NCI-H1417 (cell line): ENCODE data around the gene AGBL4.
A peak's percentile ranks its signal among the peaks of the same experiment; 100 is the strongest.

Experiments used
- DNase-seq, 3 experiments: peaks; one replicate each; lab custom pipeline; 2025; lab: John Stamatoyannopoulos, UW

AGBL4 gene

GRCh38 chr1:48830715-48831114 lies 1193.0 kb downstream of the AGBL4 start:
- DNase-seq, result no peak

DNA sequence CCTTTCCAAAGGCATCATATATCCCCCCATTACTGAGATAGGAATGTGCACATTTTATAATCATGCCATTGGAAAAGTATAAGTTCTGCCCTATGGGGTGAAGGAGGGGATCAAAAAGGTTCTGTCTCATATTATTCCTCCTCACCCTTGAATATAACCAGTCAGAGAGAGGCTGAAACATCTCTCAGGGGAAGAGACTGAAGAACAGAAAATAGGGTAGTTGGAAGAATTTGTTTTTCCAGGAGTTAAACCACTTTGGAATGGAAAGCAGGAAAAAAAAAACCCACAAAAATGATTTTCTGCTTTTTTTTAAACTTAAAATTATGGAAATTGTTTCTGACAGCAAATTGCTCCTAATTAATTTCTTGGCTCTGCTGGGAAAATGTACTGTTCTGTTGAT lies 1194.3 kb downstream of the AGBL4 start:
- DNase-seq, result no peak

DNA sequence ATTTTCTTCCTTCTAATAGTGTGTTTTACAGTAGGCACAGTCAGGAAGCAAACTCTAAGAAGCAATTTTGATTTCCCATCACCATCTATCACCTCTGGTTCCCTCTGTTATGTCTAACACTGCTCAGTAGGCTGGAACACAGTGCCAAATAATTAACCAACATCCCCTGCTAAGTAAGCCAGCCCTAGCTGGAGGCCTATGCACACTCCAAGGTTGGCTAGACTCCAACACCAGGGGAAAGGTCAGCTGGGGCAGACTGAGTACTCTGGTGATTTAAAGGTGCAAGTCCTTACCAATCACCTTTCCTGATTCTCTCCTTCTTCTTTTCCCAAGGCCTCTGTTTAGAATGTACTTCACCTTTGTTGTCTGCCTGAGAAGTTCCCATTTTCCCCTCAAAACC lies 1200.6 kb downstream of the AGBL4 start:
- peak in 2 of 3 experiments; percentile 49 to 80 for DNase-seq

DNA sequence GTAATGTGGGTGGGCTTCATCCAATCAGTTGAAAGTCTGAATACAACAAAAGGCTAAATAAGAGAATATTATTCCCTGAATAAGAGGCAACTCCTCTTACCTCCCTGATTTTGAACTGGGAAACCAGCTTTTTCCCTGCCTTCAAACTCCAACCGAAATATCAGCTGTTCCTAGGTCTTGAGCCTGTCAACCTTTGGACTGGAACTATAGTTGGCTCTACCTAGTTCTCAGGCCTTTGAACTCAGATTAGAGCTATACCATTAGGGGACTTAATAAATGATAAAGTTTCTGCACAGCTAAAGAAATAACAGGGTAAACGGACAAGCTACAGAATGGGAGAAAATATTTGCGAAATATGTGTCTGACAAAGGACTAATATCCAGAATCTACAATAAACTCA lies 1203.3 kb downstream of the AGBL4 start:
- no peak for DNase-seq

- peak; percentile 44 to 77 (median 55) for DNase-seq
These were observed 1206.1 kb downstream of the AGBL4 start for GRCh38 chr1:48817505-48818114.

GRCh38 chr1:48810740-48811139 lies 1213.0 kb downstream of the AGBL4 start:
- no peak for DNase-seq

DNA sequence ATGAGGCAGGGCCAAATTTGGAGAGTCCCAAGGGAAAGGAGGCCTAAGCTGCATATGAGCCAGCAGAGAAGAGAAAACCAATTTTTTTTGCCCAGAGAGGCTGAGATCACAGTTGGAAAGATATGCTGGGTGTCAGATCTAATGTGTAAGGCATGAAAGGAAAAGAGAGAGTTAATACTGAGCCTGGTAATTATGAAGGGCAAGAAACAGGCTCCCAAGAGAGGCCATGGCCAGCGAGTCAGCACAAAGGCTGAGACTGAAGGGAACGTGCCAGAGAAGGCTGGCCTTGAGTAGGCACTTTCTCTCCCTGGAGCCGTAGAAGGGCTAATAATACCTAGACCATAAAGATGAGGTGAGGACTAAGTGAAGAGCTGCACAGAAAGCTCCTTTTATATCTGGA lies 1215.3 kb downstream of the AGBL4 start:
- DNase-seq, result no peak

DNA sequence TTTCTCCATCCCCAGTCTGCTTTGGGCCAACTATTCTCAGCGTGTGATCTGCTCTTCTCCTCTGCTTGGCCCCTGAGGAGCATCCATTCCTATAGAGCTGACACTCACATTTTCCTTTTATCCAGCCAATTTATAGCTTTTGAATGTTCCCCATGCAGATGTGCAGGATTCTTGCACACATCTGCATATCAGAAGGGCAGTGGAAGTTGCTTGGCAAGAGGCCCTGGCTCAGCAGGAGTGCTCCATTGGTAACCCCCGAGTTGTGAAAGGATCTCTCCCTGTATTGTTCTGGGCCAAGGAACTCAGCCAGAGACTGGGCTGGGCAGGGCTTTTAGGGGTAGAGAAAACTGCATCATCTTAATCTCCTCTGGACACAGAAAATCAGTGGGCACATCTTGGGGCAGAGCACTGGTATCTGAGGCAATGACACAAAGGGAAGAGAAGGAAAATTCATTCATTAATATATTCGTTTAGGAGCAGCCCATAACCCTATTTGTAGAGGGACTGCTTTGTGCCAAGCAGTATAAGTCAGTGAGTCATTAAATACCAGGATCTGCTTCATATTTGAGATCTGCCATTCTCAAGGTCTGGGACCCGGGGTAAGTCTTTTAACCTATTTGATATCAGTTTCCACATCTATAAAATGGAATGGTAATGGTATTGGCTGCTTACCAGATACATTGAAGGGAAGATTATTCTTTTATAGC lies 1216.0 kb downstream of the AGBL4 start:
- no peak for DNase-seq

- no peak for DNase-seq
These were observed 1220.3 kb downstream of the AGBL4 start for GRCh38 chr1:48803474-48803873.

- DNase-seq, result no peak
These were observed 1228.9 kb downstream of the AGBL4 start for GRCh38 chr1:48794816-48795215.

- no peak for DNase-seq
These were observed 1229.9 kb downstream of the AGBL4 start for GRCh38 chr1:48793863-48794262.

- DNase-seq, result peak in 1 of 3 experiments; percentile 49
These were observed 1230.8 kb downstream of the AGBL4 start for GRCh38 chr1:48792961-48793360.

DNA sequence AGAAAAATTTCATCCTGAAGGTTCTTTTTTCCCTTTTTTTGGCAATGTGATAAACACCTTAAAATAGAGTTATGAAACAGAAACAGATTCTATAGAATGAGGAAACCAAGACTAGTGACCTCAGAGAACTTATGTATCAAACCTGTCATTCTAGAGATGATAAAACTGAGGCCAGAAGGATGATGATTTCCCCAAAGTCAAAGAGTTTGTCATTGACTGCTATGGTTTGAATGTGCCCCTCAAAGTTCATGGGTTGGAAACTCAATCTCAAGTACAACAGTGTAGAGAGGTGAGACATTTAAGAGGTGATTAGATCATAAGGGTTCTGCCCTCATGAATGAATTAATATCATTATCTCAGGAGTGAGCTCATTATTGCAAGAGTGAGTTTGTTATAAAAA lies 1233.4 kb downstream of the AGBL4 start:
- no peak for DNase-seq

DNA sequence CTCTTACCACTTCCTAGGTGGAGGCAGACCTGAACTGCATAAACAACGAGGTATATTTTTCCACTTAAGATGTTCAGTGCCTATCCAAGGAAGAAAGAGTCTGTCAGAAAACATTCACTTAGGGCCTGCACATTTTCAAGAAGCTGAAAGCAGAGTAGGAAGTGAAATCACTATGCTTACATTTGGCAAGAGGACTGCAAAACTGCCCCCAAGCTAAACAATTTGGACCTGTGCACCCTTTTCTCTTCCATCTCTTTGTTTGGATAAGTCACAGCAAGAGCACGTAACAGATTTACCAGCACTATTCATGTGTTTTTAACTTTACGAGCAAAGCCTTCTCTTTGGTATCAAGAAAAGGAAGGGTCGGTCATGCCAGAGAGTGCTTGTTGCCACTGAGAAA lies 1233.9 kb downstream of the AGBL4 start:
- no peak for DNase-seq

GRCh38 chr1:48785869-48786268 lies 1237.9 kb downstream of the AGBL4 start:
- DNase-seq, result no peak

GRCh38 chr1:48784301-48784700 lies 1239.5 kb downstream of the AGBL4 start:
- DNase-seq, result peak in 1 of 3 experiments; percentile 58

DNA sequence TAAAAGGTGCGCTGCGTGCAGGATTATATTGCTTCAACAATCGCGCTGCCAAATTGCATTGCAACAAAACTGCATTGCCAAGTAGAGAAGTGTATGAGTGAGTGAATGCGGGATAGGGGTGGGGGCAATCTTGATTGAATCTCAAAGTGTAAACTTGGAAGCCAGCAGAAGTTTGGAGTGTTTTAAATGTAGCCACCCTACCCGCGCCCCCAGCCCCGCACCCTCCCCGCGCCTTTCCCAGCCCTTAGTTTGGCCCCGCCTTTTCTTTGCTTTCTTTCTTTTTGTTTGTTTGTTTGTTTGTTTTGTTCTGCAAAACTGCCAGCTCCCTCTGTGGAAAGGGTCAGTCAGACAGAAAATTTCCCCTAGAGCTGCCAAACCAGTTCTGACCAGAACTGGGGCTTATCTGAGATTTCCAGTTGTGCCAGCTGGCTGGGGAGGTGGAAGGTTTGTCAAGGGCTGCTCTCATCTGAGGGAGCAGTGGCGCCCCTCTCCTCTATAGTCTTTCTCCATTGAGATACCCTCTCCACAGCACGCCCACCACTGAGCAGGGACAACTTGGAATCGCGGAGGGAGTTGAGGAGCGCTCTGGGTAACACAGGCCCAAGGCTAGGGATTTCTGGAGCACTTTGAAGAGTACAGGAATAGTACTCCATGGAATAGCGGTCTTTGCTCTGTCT lies 1246.4 kb downstream of the AGBL4 start:
- peak in 2 of 3 experiments; percentile 36 to 67 for DNase-seq

GRCh38 chr1:48776393-48777218 lies 1247.1 kb downstream of the AGBL4 start, which contains the start of gene BEND5:
TSS of gene BEND5 (minus strand) at chr1:48776891. CDS start at chr1:48776831, 60 bp downstream.
- DNase-seq, result peak; percentile 79 to 92 (median 87)

GRCh38 chr1:48775831-48776392 lies 1247.8 kb downstream of the AGBL4 start:
- peak in 2 of 3 experiments; percentile 37 to 67 for DNase-seq

DNA sequence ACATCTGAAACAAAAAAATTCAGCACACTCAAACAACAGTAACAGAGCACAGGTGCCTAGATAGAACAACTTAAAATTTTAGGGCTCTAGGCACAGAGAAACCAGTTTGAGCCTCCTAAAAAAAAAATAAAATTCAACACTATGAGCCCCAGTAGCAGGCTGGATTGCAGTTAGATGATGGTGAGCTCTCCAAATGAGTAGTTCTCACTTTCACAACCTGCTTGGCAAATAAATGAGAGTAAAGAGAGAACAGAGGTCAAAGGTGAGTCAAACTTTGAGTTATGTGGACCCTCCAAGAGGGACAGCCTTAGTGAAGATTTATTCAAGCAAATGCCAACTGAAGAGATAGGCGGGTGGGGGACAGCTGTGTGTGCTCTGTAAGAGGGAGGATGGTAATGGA lies 1250.6 kb downstream of the AGBL4 start:
- no peak for DNase-seq

- no peak for DNase-seq
These were observed 1251.5 kb downstream of the AGBL4 start for GRCh38 chr1:48772211-48772610.

DNA sequence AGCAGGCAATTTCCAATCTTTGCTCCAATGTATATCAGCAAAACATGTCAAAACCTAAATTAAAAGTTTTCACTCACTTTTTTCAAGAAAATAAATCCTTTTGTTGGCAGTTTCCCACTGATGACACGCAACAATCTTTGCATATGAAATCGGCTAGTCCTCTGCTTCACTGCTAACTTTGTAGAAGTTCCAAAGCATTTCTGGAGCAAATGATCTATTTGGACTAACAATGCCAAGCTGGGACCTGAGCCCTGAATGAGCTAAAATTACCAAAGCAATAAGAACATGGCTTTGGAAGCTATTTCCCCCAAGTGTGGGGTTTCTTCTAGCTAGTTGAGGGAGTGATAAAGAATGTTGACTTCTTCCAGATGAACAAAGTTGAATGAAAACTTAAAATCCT lies 1252.2 kb downstream of the AGBL4 start:
- no peak for DNase-seq
